Upper lobe of left lung (tissue), 4 donors: ENCODE data around the gene KRTAP1-5.

Experiments used
- POLR2A ChIP-seq, 4 donors: fragments of 450-650 bp; IDR thresholded peaks; one replicate each; pipeline ENCODE4 v1.5.1; 2016 to 2017; ENCODE audit warnings: antibody characterized with exemption in 4 of 4, mild to moderate bottlenecking in 2 of 4
- POLR2AphosphoS5 ChIP-seq, 2 donors: sonication (generic); formaldehyde crosslinking; IDR thresholded peaks; one replicate each; pipeline ENCODE4 v1.5.1; 2017; ENCODE audit warnings: antibody characterized with exemption in 2 of 2

- TF ChIP-seq POLR2A (IDR thresholded peaks at IDR 0.05): no peak
- TF ChIP-seq POLR2AphosphoS5 (IDR thresholded peaks at IDR 0.05): no peak
Measured at GRCh38 chr17:41052566-41052965, 25.6 kb upstream of the KRTAP1-5 start.
